ENCODE results near the gene EDA.

DNA sequence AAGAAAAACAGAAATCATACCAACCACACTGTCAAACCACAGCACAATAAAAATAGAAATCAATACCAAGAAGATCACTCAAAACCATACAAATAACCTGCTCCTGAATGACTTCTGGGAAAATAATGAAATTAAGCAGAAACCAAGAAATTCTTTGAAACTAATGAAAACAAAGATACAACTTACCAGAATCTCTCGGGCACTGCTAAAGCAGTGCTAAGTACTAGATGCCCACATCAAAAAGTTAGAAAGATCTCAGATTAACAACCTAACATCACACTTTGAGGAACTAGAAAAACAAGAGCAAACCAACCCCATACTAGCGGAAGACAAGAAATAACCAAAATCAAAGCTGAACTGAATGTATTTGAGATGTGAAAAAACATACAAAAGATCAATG, 400.6 kb downstream of the EDA start:
- TF ChIP-seq, protein P1, sequence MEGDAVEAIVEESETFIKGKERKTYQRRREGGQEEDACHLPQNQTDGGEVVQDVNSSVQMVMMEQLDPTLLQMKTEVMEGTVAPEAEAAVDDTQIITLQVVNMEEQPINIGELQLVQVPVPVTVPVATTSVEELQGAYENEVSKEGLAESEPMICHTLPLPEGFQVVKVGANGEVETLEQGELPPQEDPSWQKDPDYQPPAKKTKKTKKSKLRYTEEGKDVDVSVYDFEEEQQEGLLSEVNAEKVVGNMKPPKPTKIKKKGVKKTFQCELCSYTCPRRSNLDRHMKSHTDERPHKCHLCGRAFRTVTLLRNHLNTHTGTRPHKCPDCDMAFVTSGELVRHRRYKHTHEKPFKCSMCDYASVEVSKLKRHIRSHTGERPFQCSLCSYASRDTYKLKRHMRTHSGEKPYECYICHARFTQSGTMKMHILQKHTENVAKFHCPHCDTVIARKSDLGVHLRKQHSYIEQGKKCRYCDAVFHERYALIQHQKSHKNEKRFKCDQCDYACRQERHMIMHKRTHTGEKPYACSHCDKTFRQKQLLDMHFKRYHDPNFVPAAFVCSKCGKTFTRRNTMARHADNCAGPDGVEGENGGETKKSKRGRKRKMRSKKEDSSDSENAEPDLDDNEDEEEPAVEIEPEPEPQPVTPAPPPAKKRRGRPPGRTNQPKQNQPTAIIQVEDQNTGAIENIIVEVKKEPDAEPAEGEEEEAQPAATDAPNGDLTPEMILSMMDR (IDR thresholded peaks at IDR 0.05 in 4 of 5, conservative IDR thresholded peaks at IDR 0.05 in 1 of 5): no peak
- TF ChIP-seq POLR2A (IDR thresholded peaks at IDR 0.05): no peak

All from gastrocnemius medialis (tissue), 4 donors.